ENCODE data around the gene SLC7A7.
"Not testable (repeated sequence)": the region's sequence is repeated elsewhere in the genome, so short reads cannot be mapped to it uniquely, and the experiment has no call there.

DNA sequence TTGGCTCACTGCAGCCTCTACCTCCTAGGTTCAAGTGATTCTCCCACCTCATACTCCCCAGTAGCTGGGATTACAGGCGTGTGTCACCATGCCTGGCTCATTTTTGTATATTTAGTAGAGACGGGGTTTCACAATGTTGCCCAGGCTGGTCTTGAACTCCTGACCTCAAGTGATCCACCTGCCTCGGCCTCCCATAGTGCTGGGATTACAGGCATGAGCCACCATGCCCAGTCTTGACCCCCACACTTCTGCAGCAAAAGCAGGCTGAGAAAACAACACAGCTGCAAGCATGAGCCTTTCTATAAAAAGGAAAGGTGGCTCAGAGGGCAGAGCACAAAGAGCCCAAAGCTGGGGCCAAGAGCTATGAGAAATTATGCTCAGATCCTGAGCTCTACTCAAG, 45.1 kb upstream of the SLC7A7 start:
- TF ChIP-seq CTCF (conservative IDR thresholded peaks at IDR 0.05; ENCODE audit: low read depth, low read length); EZH2 (IDR thresholded peaks at IDR 0.05; ENCODE audit: borderline replicate concordance, low read depth, low read length, poor library complexity, severe bottlenecking): not testable (repeated sequence)
